GM18870 (cell line): ENCODE data around the gene EPN1.

ENCODE experiments used
- ATAC-seq: cut with Tn5 transposase; IDR thresholded peaks from one replicate; pipeline ENCODE4 v1.9.1; 2021; ENCODE audit warnings: moderate library complexity; ENCODE audit not compliant: unreplicated experiment

EPN1 gene

DNA sequence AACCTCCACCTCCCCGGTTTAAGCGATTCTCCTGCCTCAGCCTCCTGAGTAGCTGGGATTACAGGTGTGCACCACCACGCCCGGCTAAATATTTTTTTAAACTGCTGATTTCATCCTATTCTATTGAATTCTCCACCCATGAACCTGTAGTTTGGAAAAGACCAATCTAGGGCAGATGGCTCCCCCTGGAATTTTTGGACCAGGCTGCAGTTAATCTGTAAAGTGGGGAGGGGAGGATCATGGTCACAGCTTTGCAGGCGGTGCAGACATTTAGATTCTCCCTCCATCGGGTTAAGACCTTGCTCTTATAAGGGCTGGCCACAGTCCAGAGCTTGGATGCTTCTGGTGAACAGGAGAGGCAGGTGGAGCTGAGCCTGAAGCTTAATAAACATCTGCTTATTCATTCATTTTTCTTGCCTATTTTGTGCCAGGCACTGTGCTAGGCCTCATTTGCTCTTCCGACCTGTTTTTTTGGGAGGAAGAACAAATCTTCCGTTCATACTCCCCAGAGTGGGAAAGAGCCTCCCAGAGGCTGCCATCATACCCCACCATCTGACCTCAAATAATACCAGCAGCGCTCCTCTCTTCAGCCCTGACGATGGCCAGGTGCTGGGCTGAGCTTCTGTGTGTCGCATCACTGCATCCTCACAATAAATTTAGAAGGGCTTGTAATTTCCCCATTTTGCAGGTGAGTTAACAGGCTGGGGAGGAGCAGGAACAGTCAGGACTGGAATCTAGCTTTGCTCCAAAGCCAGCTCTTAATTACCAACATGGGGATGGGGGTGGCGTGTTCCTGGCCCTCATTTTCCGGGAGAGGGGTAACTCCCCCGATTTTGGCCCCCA, 27.9 kb upstream of the EPN1 start:
- ATAC-seq, result no peak

DNA sequence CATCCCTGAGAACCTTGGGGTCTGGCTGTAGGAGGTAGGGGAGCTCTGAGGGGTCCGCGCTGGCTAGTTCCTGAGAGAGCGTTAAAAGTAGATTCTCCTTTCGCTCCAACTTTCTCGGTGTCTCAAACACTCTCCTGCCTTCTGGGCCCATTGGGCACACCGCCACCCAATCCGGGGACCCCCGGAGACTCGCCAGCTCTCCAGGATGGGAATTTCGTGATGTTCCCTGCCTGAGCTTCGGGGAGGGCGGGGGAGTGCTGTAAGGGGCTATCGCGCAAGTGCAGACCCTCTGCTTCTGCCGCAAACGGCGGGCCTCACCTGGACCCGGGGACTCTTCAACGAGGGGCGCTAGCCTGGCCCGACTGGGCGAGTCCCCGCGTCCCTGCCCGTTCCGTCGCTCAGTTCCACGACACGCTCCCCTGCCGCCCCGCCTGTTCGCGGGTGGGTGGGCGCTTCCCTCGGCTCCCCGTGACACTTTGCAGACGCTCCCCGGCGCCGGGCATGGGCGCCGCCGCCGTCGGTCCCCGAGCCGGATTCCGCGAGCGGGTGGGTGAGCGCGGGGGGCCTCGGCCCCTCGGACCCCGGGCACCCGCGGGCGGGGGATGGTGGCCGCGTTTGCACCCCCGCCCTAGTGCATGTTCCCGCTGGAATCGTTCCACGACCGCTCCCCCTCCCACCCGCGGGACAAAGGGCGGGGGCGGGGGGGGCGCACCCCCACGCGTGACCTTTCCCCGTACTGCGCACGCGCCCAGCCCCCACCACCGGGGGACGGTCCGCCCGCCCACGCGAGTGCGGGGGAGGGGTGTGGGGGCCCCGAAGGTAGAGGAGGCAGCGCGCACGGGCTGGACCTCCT, 27.1 kb upstream of the EPN1 start, which contains the start of gene CCDC106:
Gene CCDC106, plus strand, starts transcription at position 481 of the 853 bp plus-strand sequence. CDS start 835 bp downstream, outside the sequence.
- no peak for ATAC-seq

DNA sequence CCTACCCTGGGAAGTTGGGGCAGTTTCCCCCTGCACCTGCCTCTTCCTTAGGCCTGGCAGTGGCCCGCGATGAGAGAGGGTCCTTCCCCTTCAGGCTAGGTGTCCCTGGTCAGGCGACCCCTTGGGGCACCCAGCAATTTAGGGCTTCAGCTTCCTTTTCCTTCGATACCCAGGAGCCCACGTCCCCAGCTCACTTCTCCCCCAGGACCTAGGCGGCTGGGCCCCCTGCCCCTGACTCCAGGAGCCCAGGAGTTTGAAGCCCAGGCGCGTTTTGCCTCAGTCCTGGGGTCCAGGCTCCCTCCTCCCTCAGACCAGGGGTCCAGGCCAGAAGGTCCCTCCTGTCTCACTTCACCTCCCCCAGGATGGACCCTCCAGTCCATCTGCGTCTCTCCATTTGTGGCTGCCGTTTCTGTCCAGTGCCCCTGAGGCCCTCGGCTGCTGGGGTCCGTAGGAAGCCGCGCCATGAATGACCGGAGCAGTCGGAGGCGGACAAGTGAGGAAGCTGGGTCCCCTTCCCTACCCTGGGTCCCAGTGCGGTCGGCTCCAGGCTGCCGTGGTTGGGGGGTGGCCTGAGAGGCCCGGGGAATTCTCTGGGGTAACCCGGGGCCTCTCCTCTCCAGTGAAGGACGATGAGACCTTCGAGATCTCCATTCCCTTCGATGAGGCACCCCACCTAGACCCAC, 26.3 kb upstream of the EPN1 start:
- ATAC-seq, result no peak

GRCh38 chr19:55649268-55650125, 25.5 kb upstream of the EPN1 start:
- ATAC-seq, result no peak

GRCh38 chr19:55650126-55650557, 24.9 kb upstream of the EPN1 start:
- no peak for ATAC-seq

DNA sequence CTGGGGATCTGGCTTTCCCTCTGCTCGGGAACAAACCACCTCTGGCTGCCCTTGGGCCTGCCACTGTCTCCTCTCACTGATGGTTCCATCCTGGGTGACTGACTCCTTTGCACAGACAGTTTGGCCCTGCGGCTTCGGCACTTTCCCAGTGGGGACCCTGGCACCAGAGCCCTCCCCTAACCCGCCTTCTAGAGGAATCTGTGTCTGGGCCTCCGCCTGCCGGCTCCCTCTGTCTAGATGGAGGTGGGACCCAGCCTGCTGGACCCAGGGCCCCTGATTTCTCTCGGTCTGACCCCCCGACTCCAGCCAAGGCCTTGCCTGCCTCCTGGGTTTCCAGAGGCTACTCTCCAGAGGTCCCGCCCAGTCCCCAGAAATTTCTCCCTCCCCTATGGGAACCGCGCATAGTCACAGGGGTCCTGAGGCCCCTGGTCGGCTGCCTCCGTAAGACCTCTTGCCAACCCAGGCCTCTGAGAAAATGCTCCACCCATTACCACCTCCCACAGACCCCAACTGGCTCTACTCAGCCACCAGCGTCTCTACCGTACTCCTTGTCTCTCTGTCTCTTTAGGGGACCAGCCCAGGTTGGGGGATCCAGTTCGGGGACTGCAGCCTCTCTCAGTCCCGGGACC, 24.3 kb upstream of the EPN1 start:
- ATAC-seq, result no peak

DNA sequence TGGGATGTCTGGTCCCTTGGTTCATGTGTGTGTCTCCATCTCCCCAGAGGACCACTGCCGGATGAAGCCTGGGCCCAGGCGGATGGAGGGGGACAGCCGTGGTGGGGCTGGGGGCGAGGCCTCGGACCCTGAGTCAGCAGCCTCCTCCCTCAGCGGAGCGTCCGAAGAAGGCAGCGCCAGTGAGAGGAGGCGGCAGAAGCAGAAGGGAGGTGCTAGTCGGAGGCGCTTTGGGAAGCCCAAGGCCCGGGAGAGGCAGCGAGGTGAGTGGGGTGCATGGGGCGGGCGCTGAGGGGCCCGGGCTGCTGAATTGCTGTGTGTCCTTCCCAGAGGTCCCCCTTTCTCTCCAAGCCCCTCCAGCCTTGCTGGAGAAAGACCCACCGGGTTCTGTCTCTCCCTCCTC, 23.8 kb upstream of the EPN1 start:
- ATAC-seq, result no peak

- ATAC-seq, result no peak
Measured at GRCh38 chr19:55652311-55653128, 22.5 kb upstream of the EPN1 start.

GRCh38 chr19:55653651-55654322, 21.2 kb upstream of the EPN1 start:
- ATAC-seq, result peak; percentile 39

DNA sequence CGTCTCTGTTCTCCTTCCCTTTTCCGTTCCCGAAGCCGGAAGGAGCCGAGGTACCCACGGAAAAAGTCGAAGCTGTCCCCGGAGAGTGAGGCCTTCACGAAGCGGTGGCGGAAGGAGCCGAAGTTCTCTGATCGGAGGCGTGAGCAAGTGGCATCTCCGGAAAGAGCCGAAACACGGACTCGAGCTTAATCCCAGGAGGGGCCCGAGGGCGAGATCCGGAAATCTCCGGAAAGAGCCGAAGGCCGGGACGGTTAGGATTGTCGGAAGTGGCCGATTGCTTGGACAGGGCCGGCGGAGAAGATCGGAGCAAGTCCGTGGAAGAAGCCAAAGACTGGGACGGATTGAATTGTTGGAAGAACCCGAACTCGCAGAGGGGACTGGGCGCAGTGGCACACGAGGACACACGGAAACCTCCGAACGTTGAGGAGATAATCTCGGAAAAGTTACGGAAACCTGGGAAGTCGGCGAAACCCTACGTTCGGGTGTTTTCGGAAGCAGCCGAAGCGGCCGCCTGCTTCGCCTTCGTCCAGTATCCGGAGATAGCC, 20.6 kb upstream of the EPN1 start:
- ATAC-seq, result peak; percentile 52

DNA sequence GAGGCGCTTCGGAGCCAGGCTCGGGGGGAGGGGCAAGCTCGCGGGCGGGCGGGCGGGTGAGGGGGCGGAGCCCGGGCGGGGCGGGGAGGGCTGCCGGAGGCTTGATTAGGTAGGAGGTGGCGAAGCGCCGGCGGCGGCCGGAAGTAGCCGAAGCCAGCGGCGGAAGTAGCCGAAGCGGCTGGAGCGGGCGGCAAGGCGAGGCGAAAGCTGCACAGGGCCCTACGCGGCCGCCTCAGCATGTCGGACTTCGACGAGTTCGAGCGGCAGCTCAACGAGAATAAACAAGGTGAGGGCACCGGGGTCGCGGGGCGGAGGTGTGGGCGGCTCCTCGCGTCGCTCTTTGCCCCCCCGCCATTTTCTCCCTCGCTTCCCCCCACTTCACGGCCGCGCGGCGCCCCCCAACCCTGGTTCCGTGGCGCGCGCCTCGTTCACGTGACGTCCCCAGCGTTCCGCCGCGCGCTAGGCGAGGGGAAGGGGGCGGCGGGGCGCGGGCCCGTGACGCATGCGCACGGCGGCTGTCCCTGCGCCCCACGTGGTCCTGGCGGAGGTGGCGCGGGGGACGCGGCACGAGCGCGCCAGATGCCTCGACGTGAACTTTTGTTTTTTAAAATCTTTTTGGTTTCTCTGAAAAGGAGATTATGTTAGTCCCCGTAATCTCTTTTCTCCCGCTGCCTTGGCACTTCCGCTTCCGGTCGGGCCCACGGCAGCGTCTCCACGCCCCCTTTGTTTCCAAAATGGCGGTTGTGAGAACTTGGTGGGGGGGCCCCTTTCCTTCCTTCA, 20.0 kb upstream of the EPN1 start, which contains the start of gene U2AF2:
Gene U2AF2, plus strand, starts transcription at position 168 of the 780 bp plus-strand sequence. Its CDS starts 70 bp downstream, at position 238.
- peak; percentile 24 for ATAC-seq

DNA sequence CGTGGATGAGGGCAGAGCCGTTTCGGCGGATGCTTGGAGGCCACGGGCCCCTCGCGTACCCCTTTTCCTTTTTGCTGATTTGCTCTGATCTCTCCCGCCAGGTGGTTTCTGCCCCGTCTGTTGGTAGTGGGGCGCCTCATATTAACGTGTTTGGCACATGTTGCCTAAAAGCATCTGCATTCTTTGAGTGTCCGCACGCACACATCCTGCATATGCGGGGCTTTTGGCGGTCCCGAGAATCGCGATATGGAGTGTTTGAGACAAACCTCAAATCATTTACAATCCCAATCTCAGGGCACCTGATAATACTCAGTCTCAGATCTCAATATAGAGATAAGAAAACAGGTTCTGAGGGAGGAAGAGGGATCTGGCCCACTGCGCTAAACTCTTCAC, 19.4 kb upstream of the EPN1 start:
- no peak for ATAC-seq

DNA sequence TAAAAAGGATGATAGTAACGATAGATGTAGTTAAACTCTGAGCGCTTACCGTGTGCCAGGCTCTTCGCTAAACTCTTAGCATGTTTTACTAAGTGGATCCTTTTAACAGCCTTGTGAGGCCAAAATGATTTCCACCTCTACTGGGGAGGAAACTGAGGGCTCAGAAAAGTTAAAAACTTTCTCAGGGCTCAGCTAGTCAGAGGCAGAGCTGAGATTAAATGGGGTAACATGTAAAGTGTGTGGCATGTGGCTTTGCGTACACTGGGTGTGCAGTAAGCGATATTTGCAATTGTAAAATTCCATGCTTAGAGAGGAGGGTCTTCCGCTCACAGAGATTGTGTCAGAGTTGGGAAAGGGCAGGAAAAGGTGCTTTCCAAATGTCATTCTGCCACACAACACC, 18.5 kb upstream of the EPN1 start:
- no peak for ATAC-seq

GRCh38 chr19:55656988-55657747, 17.9 kb upstream of the EPN1 start:
- ATAC-seq, result no peak

DNA sequence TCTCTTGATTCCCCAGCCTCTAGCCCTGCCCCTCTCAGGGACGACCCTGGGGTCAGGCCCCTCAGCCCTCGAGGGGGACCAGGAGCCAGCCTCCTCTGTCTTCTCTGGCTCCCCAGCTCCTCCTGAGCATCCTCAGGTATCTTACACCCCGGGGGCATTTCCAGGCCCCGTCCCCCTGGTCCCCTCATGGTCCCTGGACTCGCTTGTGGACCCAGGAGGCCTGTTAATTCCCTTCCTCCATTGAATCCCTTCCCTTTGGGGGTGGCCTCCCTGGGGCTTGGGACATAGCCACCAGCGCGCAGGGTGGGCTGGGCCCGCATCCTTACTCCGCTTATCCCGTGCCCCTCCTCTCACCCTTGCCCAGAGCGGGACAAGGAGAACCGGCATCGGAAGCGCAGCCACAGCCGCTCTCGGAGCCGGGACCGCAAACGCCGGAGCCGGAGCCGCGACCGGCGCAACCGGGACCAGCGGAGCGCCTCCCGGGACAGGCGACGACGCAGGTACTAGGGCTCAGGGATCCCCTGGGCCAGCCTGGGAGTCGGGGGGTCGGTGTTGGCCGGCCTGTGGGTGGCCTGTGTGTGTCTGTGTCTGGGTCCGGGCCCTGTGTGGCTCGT, 16.1 kb upstream of the EPN1 start:
- ATAC-seq, result no peak

DNA sequence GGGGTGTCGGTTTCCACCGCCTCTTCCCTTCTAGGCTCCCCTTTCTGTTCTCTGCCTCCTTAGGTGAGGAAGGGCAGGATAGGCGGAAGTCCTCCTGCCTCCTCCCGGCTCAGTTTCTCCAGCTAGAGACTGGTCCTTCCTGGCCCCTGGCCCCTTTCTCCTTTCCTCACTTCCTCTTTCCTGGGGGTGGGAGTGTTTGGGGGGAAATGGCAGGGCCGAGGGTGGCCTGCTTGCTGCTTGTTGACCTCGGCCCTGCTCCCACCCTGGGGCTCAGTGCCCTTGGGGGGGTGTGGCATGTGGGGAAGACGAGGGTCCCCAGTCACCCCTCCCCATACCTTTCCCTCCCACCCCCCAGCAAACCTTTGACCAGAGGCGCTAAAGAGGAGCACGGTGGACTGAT, 15.2 kb upstream of the EPN1 start:
- no peak for ATAC-seq
